Fibroblast of upper back skin (primary cell): Measurements from ENCODE around the gene VWA1.

ENCODE experiments used
- DNase-seq: peaks from one replicate; pipeline ENCODE4 v3.0.0-alpha.2; 2013

VWA1 gene

GRCh38 chr1:1489231-1489630, 53.7 kb downstream of the VWA1 start:
- no peak for DNase-seq

GRCh38 chr1:1489861-1490260, 54.4 kb downstream of the VWA1 start:
- no peak for DNase-seq

- no peak for DNase-seq
Measured at GRCh38 chr1:1490633-1491230, 55.2 kb downstream of the VWA1 start.

GRCh38 chr1:1491601-1492000, 56.1 kb downstream of the VWA1 start:
- DNase-seq, result no peak
